Neural cell (in vitro differentiated cells): ENCODE data around the gene RPL12. TPM values are rescaled to one million over a fixed set of nuclear protein-coding genes. Genes with fewer than 3 reads are reported as not detected.

ENCODE experiments used
- H2AFZ ChIP-seq: fragments of 200-600, 300-800 bp; sonication (generic), shearing (Covaris generic); 2 replicates; pipeline ENCODE4 v1.6.0; 2014; ENCODE audit warnings: low read depth, mild to moderate bottlenecking, antibody characterized with exemption, low read length, moderate library complexity
- H3F3A ChIP-seq: fragments of 200-600 bp; shearing (Covaris generic); 2 replicates; pipeline ENCODE4 v1.6.1; 2016; ENCODE audit warnings: mild to moderate bottlenecking, moderate library complexity, mixed read lengths, antibody characterized with exemption, low read length; ENCODE audit not compliant: insufficient read depth, poor library complexity, severe bottlenecking
- H3K27ac ChIP-seq: fragments of 200-600, 300-800 bp; sonication (generic), shearing (Covaris generic); 2 replicates; pipeline ENCODE4 v1.5.1; 2014; ENCODE audit warnings: mild to moderate bottlenecking, low read length, moderate library complexity
- H3K27me3 ChIP-seq: fragments of 300-800, 200-600 bp; sonication (generic), shearing (Covaris generic); 2 replicates; pipeline ENCODE4 v1.6.0; 2014; ENCODE audit warnings: mild to moderate bottlenecking, low read depth, low read length, moderate library complexity; ENCODE audit not compliant: insufficient read depth
- H3K36me3 ChIP-seq: fragments of 300-800, 200-600 bp; sonication (generic), shearing (Covaris generic); 2 replicates; pipeline ENCODE4 v1.5.1; 2014; ENCODE audit warnings: mild to moderate bottlenecking, antibody characterized with exemption, low read length, moderate library complexity; ENCODE audit not compliant: insufficient read depth
- H3K4me2 ChIP-seq: fragments of 300-800, 200-600 bp; sonication (generic), shearing (Covaris generic); 2 replicates; pipeline ENCODE4 v1.6.0; 2014; ENCODE audit warnings: mild to moderate bottlenecking, low read length
- H3K4me3 ChIP-seq: fragments of 300-800, 200-600 bp; sonication (generic), shearing (Covaris generic); 2 replicates; pipeline ENCODE4 v1.5.1; 2014; ENCODE audit warnings: mild to moderate bottlenecking, low read length, moderate library complexity
- H3K79me2 ChIP-seq: fragments of 200-600 bp; shearing (Covaris generic); replicated peaks from 2 replicates; pipeline ENCODE4 v1.6.0; 2014; ENCODE audit warnings: mild to moderate bottlenecking, low read length, moderate library complexity; ENCODE audit not compliant: insufficient read depth
- H3K9ac ChIP-seq: fragments of 300-800, 200-600 bp; sonication (generic), shearing (Covaris generic); 2 replicates; pipeline ENCODE4 v1.6.1; 2016; ENCODE audit warnings: mild to moderate bottlenecking, low read length, mixed read lengths
- H3K9me2 ChIP-seq: fragments of 200-600 bp; shearing (Covaris generic); 2 replicates; pipeline ENCODE4 v1.6.1; 2016; ENCODE audit warnings: mild to moderate bottlenecking, low read length, mixed read lengths; ENCODE audit not compliant: insufficient read depth
- H3K9me3 ChIP-seq: fragments of 200-600, 300-800 bp; sonication (generic), shearing (Covaris generic); 2 replicates; pipeline ENCODE4 v1.6.1; 2016; ENCODE audit warnings: mild to moderate bottlenecking, mixed run types, low read length, moderate library complexity, mixed read lengths
- H4K20me1 ChIP-seq: fragments of 200-600 bp; shearing (Covaris generic); 2 replicates; pipeline ENCODE4 v1.6.1; 2016; ENCODE audit warnings: mild to moderate bottlenecking, mixed run types; ENCODE audit not compliant: insufficient read depth
- EP300 ChIP-seq: fragments of 450-650 bp; conservative IDR thresholded peaks from 2 replicates; pipeline ENCODE4 v1.6.1; 2014; ENCODE audit warnings: antibody characterized with exemption, mild to moderate bottlenecking, moderate library complexity; ENCODE audit not compliant: poor library complexity, severe bottlenecking
- MXI1 ChIP-seq: fragments of 450-650 bp; conservative IDR thresholded peaks from 2 replicates; pipeline ENCODE4 v1.6.1; 2014; ENCODE audit warnings: antibody characterized with exemption, mild to moderate bottlenecking; ENCODE audit not compliant: poor library complexity, severe bottlenecking
- POLR2AphosphoS5 ChIP-seq: IDR thresholded peaks from 2 replicates; pipeline ENCODE4 v1.6.1; 2012
- RAD21 ChIP-seq: fragments of 450-650 bp; conservative IDR thresholded peaks from 2 replicates; pipeline ENCODE4 v1.6.1; 2014; ENCODE audit warnings: antibody characterized with exemption, mild to moderate bottlenecking, moderate library complexity
- SMC3 ChIP-seq: fragments of 450-650 bp; conservative IDR thresholded peaks from 2 replicates; pipeline ENCODE4 v1.6.1; 2014; ENCODE audit warnings: antibody characterized with exemption, mild to moderate bottlenecking, moderate library complexity; ENCODE audit not compliant: poor library complexity
- TAF1 ChIP-seq: IDR thresholded peaks from 2 replicates; pipeline ENCODE4 v1.6.1; 2012; ENCODE audit warnings: low read depth
- polyA plus RNA-seq: library from polyadenylated mRNA; depleted of rRNA; stranded (reverse); fragments of >200 nt; gene quantifications from 2 replicates; pipeline ENCODE4 v1.2.3, GENCODE V29; 2014
- TF ChIP-seq, protein P1 (sequence below): fragments of 450-650 bp; IDR thresholded peaks from 2 replicates; pipeline ENCODE4 v1.5.1; 2014; ENCODE audit warnings: antibody characterized with exemption, mild to moderate bottlenecking, moderate library complexity; ENCODE audit not compliant: poor library complexity, severe bottlenecking
- TF ChIP-seq, protein P2 (sequence below): IDR thresholded peaks from 2 replicates; pipeline ENCODE4 v1.6.1; 2012; ENCODE audit warnings: borderline replicate concordance

Gene RPL12
- polyA plus RNA-seq, 1 donor from 2014 or later: 862 TPM

DNA sequence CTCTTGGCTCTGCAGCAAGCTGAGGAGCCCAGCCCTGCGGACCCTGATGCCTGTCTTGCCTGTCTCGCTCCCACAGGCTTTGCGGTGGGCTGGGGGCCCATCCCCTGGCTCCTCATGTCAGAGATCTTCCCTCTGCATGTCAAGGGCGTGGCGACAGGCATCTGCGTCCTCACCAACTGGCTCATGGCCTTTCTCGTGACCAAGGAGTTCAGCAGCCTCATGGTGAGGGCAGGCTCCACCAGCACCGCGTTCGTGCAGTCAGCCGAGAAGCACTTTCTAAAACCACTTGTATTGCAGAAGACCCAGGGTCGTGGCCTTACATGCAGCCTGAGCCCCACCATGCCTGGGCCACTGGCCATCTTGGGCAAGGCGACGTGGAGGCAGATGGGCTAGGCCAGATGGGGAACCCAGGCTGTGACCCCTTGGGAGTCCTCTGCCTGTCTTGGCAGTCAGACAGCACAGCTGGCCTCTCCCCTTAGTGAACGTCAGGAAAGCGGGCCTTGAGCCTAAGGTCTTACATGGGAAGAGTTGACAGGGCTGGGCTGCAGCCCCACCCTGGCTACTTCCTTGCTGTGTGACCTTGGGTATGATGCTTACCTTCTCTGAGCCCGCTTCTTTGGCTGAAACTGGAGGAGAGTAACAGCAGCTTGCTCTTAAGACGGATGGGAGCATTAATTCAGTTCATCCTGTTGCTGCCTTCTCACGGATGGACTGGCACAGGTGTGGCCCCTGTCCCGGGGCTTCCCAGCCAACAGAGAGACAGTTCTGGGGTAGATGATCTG is 45.7 kb downstream of the RPL12 start:
- H3K4me3 ChIP-seq: no peak overlapping the region
- H3K79me2 ChIP-seq: no peaks in the 10 kb centered on the region
- TF ChIP-seq RAD21 (no peak), TAF1 (no peak), MXI1 (no peak)
- TF ChIP-seq, protein P1, sequence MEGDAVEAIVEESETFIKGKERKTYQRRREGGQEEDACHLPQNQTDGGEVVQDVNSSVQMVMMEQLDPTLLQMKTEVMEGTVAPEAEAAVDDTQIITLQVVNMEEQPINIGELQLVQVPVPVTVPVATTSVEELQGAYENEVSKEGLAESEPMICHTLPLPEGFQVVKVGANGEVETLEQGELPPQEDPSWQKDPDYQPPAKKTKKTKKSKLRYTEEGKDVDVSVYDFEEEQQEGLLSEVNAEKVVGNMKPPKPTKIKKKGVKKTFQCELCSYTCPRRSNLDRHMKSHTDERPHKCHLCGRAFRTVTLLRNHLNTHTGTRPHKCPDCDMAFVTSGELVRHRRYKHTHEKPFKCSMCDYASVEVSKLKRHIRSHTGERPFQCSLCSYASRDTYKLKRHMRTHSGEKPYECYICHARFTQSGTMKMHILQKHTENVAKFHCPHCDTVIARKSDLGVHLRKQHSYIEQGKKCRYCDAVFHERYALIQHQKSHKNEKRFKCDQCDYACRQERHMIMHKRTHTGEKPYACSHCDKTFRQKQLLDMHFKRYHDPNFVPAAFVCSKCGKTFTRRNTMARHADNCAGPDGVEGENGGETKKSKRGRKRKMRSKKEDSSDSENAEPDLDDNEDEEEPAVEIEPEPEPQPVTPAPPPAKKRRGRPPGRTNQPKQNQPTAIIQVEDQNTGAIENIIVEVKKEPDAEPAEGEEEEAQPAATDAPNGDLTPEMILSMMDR: no peak
- TF ChIP-seq, protein P2, sequence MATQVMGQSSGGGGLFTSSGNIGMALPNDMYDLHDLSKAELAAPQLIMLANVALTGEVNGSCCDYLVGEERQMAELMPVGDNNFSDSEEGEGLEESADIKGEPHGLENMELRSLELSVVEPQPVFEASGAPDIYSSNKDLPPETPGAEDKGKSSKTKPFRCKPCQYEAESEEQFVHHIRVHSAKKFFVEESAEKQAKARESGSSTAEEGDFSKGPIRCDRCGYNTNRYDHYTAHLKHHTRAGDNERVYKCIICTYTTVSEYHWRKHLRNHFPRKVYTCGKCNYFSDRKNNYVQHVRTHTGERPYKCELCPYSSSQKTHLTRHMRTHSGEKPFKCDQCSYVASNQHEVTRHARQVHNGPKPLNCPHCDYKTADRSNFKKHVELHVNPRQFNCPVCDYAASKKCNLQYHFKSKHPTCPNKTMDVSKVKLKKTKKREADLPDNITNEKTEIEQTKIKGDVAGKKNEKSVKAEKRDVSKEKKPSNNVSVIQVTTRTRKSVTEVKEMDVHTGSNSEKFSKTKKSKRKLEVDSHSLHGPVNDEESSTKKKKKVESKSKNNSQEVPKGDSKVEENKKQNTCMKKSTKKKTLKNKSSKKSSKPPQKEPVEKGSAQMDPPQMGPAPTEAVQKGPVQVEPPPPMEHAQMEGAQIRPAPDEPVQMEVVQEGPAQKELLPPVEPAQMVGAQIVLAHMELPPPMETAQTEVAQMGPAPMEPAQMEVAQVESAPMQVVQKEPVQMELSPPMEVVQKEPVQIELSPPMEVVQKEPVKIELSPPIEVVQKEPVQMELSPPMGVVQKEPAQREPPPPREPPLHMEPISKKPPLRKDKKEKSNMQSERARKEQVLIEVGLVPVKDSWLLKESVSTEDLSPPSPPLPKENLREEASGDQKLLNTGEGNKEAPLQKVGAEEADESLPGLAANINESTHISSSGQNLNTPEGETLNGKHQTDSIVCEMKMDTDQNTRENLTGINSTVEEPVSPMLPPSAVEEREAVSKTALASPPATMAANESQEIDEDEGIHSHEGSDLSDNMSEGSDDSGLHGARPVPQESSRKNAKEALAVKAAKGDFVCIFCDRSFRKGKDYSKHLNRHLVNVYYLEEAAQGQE: no peak
- no peak overlapping the region for H3K9ac ChIP-seq
- H3K9me3 ChIP-seq: no peaks in the 10 kb centered on the region
- no peaks in the 10 kb centered on the region for H3K9me2 ChIP-seq
- no peak overlapping the region for H3K27ac ChIP-seq
- H4K20me1 ChIP-seq: no peaks in the 10 kb centered on the region
- H3K4me2 ChIP-seq: no peak overlapping the region
- H3K36me3 ChIP-seq: no peaks in the 10 kb centered on the region
- H3K27me3 ChIP-seq: no peaks in the 10 kb centered on the region
- H2AFZ ChIP-seq: no peak overlapping the region
- H3F3A ChIP-seq: no peaks in the 10 kb centered on the region

DNA sequence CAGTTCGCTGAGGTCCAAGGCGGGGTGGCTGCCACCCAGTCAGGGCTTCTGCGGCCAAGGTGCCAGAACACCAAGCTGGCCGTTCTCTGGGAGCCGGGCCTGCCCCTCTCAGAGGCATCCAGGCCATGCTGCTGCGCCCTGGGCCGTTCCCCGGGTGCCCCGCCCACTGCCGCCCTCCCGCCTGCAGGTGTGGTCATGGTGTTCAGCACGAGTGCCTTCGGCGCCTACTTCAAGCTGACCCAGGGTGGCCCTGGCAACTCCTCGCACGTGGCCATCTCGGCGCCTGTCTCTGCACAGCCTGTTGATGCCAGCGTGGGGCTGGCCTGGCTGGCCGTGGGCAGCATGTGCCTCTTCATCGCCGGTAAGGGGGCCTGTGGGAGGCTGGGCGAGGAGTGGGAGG is 46.6 kb downstream of the RPL12 start:
- no peaks in the 10 kb centered on the region for H3F3A ChIP-seq
- no peaks in the 10 kb centered on the region for H3K79me2 ChIP-seq
- H3K4me3 ChIP-seq: no peak overlapping the region
- H3K9me3 ChIP-seq: no peaks in the 10 kb centered on the region
- no peak for TF ChIP-seq MXI1
- no peak for TF ChIP-seq TAF1
- no peak overlapping the region for H3K4me2 ChIP-seq
- no peaks in the 10 kb centered on the region for H3K36me3 ChIP-seq
- H3K27ac ChIP-seq: no peak overlapping the region
- no peak overlapping the region for H3K9ac ChIP-seq
- no peaks in the 10 kb centered on the region for H3K9me2 ChIP-seq
- no peaks in the 10 kb centered on the region for H4K20me1 ChIP-seq
- H3K27me3 ChIP-seq: no peaks in the 10 kb centered on the region
- H2AFZ ChIP-seq: no peak overlapping the region

DNA sequence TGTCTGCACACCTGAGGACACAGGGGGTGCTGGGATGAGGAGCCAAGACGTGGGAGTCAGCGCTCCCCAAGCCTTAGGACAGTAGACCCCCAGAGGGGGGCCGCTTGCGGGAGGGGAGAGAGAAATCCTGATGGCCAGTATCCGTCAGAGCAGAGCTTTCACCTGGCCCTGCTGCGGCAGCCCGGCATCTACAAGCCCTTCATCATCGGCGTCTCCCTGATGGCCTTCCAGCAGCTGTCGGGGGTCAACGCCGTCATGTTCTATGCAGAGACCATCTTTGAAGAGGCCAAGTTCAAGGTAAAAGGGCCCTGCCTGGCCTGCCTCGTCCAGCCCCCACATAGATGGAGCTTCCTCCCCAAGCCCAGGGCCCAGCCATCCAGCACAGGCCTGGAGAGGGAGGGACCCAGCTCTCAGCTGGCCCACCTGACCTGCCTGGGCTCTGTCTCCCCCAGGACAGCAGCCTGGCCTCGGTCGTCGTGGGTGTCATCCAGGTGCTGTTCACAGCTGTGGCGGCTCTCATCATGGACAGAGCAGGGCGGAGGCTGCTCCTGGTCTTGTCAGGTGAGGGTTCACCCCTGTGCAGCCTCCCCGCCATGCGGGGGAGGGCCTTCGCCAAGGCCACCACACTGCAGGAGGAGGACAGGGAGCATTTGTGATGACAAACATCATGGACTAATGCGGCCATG is 47.6 kb downstream of the RPL12 start:
- H4K20me1 ChIP-seq: no peaks in the 10 kb centered on the region
- H3K27ac ChIP-seq: no peak overlapping the region
- no peaks in the 10 kb centered on the region for H3K27me3 ChIP-seq
- no peaks in the 10 kb centered on the region for H3K36me3 ChIP-seq
- H2AFZ ChIP-seq: no peak overlapping the region
- H3K9me2 ChIP-seq: no peaks in the 10 kb centered on the region
- H3K4me2 ChIP-seq: no peak overlapping the region
- no peaks in the 10 kb centered on the region for H3F3A ChIP-seq
- H3K9me3 ChIP-seq: no peaks in the 10 kb centered on the region
- H3K9ac ChIP-seq: no peak overlapping the region
- no peaks in the 10 kb centered on the region for H3K79me2 ChIP-seq
- no peak overlapping the region for H3K4me3 ChIP-seq
- TF ChIP-seq SMC3 (no peak), MXI1 (no peak), POLR2AphosphoS5 (no peak), EP300 (no peak), TAF1 (no peak), RAD21 (no peak)
- TF ChIP-seq, protein P2: no peak
- TF ChIP-seq, protein P1: no peak
